ENCODE results near the gene ARHGAP23.

The ARHGAP23 gene

GRCh38 chr17:38457577-38458371 is 29.5 kb downstream of the ARHGAP23 start:
- TF ChIP-seq SIN3A (IDR thresholded peaks at IDR 0.05; ENCODE audit: borderline replicate concordance, insufficient read depth, low read length) (no peak), POLR2AphosphoS5 (IDR thresholded peaks at IDR 0.05; ENCODE audit: low read depth, low read length) (no peak), FOXP2 (optimal IDR thresholded peaks at IDR 0.05; ENCODE audit: borderline replicate concordance, extremely low read depth, extremely low read length, insufficient read depth) (no peak), REST (IDR thresholded peaks at IDR 0.05; ENCODE audit: insufficient read depth in 1 of 2, low read depth in 2 of 2, low read length in 2 of 2) (no peak), TAF1 (IDR thresholded peaks at IDR 0.05; ENCODE audit: borderline replicate concordance, insufficient read depth, low read length) (no peak)

GRCh38 chr17:38458521-38458920 is 30.3 kb downstream of the ARHGAP23 start:
- TF ChIP-seq REST (IDR thresholded peaks at IDR 0.05; ENCODE audit: insufficient read depth in 1 of 2, low read depth in 2 of 2, low read length in 2 of 2): no peak
- no peak for TF ChIP-seq SIN3A (IDR thresholded peaks at IDR 0.05; ENCODE audit: borderline replicate concordance, insufficient read depth, low read length)
- no peak for TF ChIP-seq FOXP2 (optimal IDR thresholded peaks at IDR 0.05; ENCODE audit: borderline replicate concordance, extremely low read depth, extremely low read length, insufficient read depth)
- no peak for TF ChIP-seq POLR2AphosphoS5 (IDR thresholded peaks at IDR 0.05; ENCODE audit: low read depth, low read length)
- TF ChIP-seq TAF1 (IDR thresholded peaks at IDR 0.05; ENCODE audit: borderline replicate concordance, insufficient read depth, low read length): no peak

GRCh38 chr17:38459567-38459966 is 31.3 kb downstream of the ARHGAP23 start:
- TF ChIP-seq SIN3A (IDR thresholded peaks at IDR 0.05; ENCODE audit: borderline replicate concordance, insufficient read depth, low read length) (no peak), POLR2AphosphoS5 (IDR thresholded peaks at IDR 0.05; ENCODE audit: low read depth, low read length) (no peak), REST (IDR thresholded peaks at IDR 0.05; ENCODE audit: insufficient read depth in 1 of 2, low read depth in 2 of 2, low read length in 2 of 2) (no peak), TAF1 (IDR thresholded peaks at IDR 0.05; ENCODE audit: borderline replicate concordance, insufficient read depth, low read length) (no peak), FOXP2 (optimal IDR thresholded peaks at IDR 0.05; ENCODE audit: borderline replicate concordance, extremely low read depth, extremely low read length, insufficient read depth) (no peak)

GRCh38 chr17:38460082-38460715 is 31.9 kb downstream of the ARHGAP23 start:
- no peak for TF ChIP-seq POLR2AphosphoS5 (IDR thresholded peaks at IDR 0.05; ENCODE audit: low read depth, low read length)
- no peak for TF ChIP-seq FOXP2 (optimal IDR thresholded peaks at IDR 0.05; ENCODE audit: borderline replicate concordance, extremely low read depth, extremely low read length, insufficient read depth)
- no peak for TF ChIP-seq REST (IDR thresholded peaks at IDR 0.05; ENCODE audit: insufficient read depth in 1 of 2, low read depth in 2 of 2, low read length in 2 of 2)
- TF ChIP-seq SIN3A (IDR thresholded peaks at IDR 0.05; ENCODE audit: borderline replicate concordance, insufficient read depth, low read length): no peak
- no peak for TF ChIP-seq TAF1 (IDR thresholded peaks at IDR 0.05; ENCODE audit: borderline replicate concordance, insufficient read depth, low read length)
